Choroid plexus epithelial cell (primary cell): ENCODE results near the gene ASGR2.
"Not testable (repeated sequence)": the region's sequence is repeated elsewhere in the genome, so short reads cannot be mapped to it uniquely, and the experiment has no call there.

Experiments
- DNase-seq: peaks from one replicate; pipeline ENCODE4 v3.0.0-alpha.2; 2010; ENCODE audit warnings: low read depth
- H3K4me3 ChIP-seq: 2 replicates; pipeline ENCODE4 v1.5.1; 2011; ENCODE audit warnings: low read depth, mild to moderate bottlenecking, control low read depth, low read length, moderate library complexity
- TF ChIP-seq, protein P1 (sequence below): conservative IDR thresholded peaks from 2 replicates; pipeline ENCODE4 v1.5.1; 2011; ENCODE audit warnings: low read depth, mild to moderate bottlenecking, control low read depth, inconsistent platforms, low read length, moderate library complexity

The ASGR2 gene

GRCh38 chr17:7132511-7133094 is 18.0 kb upstream of the ASGR2 start:
- no peak overlapping the region for H3K4me3 ChIP-seq
- DNase-seq = peak; percentile 59
- TF ChIP-seq, protein P1, sequence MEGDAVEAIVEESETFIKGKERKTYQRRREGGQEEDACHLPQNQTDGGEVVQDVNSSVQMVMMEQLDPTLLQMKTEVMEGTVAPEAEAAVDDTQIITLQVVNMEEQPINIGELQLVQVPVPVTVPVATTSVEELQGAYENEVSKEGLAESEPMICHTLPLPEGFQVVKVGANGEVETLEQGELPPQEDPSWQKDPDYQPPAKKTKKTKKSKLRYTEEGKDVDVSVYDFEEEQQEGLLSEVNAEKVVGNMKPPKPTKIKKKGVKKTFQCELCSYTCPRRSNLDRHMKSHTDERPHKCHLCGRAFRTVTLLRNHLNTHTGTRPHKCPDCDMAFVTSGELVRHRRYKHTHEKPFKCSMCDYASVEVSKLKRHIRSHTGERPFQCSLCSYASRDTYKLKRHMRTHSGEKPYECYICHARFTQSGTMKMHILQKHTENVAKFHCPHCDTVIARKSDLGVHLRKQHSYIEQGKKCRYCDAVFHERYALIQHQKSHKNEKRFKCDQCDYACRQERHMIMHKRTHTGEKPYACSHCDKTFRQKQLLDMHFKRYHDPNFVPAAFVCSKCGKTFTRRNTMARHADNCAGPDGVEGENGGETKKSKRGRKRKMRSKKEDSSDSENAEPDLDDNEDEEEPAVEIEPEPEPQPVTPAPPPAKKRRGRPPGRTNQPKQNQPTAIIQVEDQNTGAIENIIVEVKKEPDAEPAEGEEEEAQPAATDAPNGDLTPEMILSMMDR = no peak

- DNase-seq = no peak
- TF ChIP-seq, protein P1 = no peak
- no peak overlapping the region for H3K4me3 ChIP-seq
These were observed 16.8 kb upstream of the ASGR2 start for GRCh38 chr17:7131423-7131791.

- no peak overlapping the region for H3K4me3 ChIP-seq
- TF ChIP-seq, protein P1 = no peak
- peak; percentile 13 for DNase-seq
These were observed 16.2 kb upstream of the ASGR2 start for GRCh38 chr17:7130621-7131422.

- no peak overlapping the region for H3K4me3 ChIP-seq
- TF ChIP-seq, protein P1 = no peak
- no peak for DNase-seq
These were observed 14.7 kb upstream of the ASGR2 start for GRCh38 chr17:7129311-7129710.

- TF ChIP-seq, protein P1 = no peak
- H3K4me3 ChIP-seq = no peak overlapping the region
- DNase-seq = no peak
These were observed 13.5 kb upstream of the ASGR2 start for GRCh38 chr17:7128160-7128559.

GRCh38 chr17:7127501-7127900 is 12.9 kb upstream of the ASGR2 start:
- DNase-seq, H3K4me3 ChIP-seq: not testable (repeated sequence)

DNA sequence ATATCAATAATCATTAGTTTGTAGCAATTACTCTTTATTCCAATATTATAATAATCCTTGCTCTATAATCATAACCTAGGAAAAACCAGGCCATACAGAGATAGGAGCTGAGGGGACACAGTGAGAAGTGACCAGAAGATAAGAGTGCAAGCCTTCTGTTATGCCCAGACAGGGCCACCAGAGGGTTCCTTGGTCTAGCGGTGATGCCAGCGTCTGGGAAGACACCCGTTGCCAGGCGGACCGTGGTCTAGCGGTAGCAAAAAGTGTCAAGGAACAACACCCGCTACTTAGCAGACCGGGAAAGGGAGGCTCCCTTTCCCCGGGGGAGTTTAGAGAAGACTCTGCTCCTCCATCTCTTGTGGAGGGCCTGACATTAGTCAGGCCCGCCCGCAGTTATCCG is 11.8 kb upstream of the ASGR2 start:
- not testable (repeated sequence) for DNase-seq, H3K4me3 ChIP-seq

GRCh38 chr17:7124923-7125322 is 10.3 kb upstream of the ASGR2 start:
- TF ChIP-seq, protein P1 = no peak
- no peak overlapping the region for H3K4me3 ChIP-seq
- no peak for DNase-seq
